K562 (cell line): ENCODE measurements around the gene HPS4. TPM values are rescaled to one million over a fixed set of nuclear protein-coding genes. Genes with fewer than 3 reads are reported as not detected.

Experiments
- ARNT ChIP-seq, 2 experiments: fragments of 450-650 bp; IDR thresholded peaks; 2 replicates each; pipeline ENCODE4 v1.6.1; 2016; ENCODE audit warnings: mild to moderate bottlenecking in 1 of 2
- JUNB ChIP-seq: fragments of 450-650 bp; formaldehyde crosslinking; conservative IDR thresholded peaks from 2 replicates; pipeline ENCODE4 v1.4.0; 2020; ENCODE audit warnings: mild to moderate bottlenecking
- ZBTB33 ChIP-seq: sonication (generic); formaldehyde crosslinking; IDR thresholded peaks from 2 replicates; pipeline ENCODE4 v1.8.1; 2023; ENCODE audit warnings: mild to moderate bottlenecking, missing genetic modification reagents
- ZNF518B ChIP-seq: fragments of 250-450 bp; sonication (Bioruptor Pico); IDR thresholded peaks from 2 replicates; pipeline ENCODE4 v1.5.0; 2021; ENCODE audit warnings: mild to moderate bottlenecking, moderate library complexity
- ZNF644 ChIP-seq: fragments of 200-800 bp; sonication (Bioruptor generic); IDR thresholded peaks from 2 replicates; pipeline ENCODE4 v1.6.1; 2016; ENCODE audit warnings: low read depth, missing genetic modification characterization, missing compliant biosample characterization
- polyA plus RNA-seq, 8 experiments: library from polyadenylated mRNA; depleted of rRNA in 4 of 8; stranded (reverse) in 5 of 8; unstranded in 3 of 8; fragments of >200 nt; fragmentation: Nextera tagmentation in 2 of 8; fragmentation: Illumina TruSeq in 1 of 8; extraction: Ambion mirVana in 2 of 8; extraction: Trizol in 1 of 8; gene quantifications; 2 replicates each; pipeline versions ENCODE4 v1.2.1 to v1.2.3, GENCODE V29; 2011 to 2014; ENCODE audit warnings: inconsistent platforms in 1 of 8, missing spikeins in 1 of 8
- total RNA-seq, 7 experiments: library from RNA; depleted of rRNA in 6 of 7; stranded (reverse); fragments of >200 nt in 6 of 7; fragmentation: Illumina TruSeq in 2 of 7; extraction: Trizol in 2 of 7; gene quantifications; 2 replicates each; pipeline versions ENCODE4 v1.2.1 to v1.2.3, GENCODE V29; 2011 to 2021; ENCODE audit warnings: low replicate concordance in 1 of 7
- TF ChIP-seq, protein P1 (sequence below): fragments of 200-800 bp; sonication (Bioruptor generic); IDR thresholded peaks from 2 replicates; pipeline ENCODE4 v1.6.1; 2017; ENCODE audit warnings: missing genetic modification characterization, missing compliant biosample characterization

Gene HPS4
- total and polyA plus RNA-seq, 9 of the 15 experiments (the other 6 are each of a cell fraction or from before 2014, with no cell fraction given): 12.8 to 29.2 (median 25.3) TPM

GRCh38 chr22:26512149-26512793 is 28.7 kb upstream of the HPS4 start, which contains the start of gene TFIP11 (continued):
- TF ChIP-seq ZNF518B (CRISPR knock-in tag) (no peak), ZNF644 (tag) (no peak), ARNT (IDR thresholded peaks at IDR 0.05) (peak in 1 of 2 experiments; percentile 29; a peak in 1 of 4 replicates), ZBTB33 (no peak), JUNB (CRISPR knock-in tag) (no peak)
- TF ChIP-seq, protein P1, sequence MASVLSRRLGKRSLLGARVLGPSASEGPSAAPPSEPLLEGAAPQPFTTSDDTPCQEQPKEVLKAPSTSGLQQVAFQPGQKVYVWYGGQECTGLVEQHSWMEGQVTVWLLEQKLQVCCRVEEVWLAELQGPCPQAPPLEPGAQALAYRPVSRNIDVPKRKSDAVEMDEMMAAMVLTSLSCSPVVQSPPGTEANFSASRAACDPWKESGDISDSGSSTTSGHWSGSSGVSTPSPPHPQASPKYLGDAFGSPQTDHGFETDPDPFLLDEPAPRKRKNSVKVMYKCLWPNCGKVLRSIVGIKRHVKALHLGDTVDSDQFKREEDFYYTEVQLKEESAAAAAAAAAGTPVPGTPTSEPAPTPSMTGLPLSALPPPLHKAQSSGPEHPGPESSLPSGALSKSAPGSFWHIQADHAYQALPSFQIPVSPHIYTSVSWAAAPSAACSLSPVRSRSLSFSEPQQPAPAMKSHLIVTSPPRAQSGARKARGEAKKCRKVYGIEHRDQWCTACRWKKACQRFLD (CRISPR knock-in tag): no peak
